GM20000 (cell line): Measurements from ENCODE around the gene RREB1.
"Not testable (repeated sequence)": the region's sequence is repeated elsewhere in the genome, so short reads cannot be mapped to it uniquely, and the experiment has no call there.

ENCODE experiments used
- DNase-seq: peaks from one replicate; pipeline ENCODE4 v3.0.0; 2012; ENCODE audit warnings: low spot score
- CTCF ChIP-seq: IDR thresholded peaks from 2 replicates; pipeline ENCODE4 v1.5.1; 2012; ENCODE audit warnings: mild to moderate bottlenecking, control low read depth; ENCODE audit errors: extremely low read depth, missing control alignments

The RREB1 gene

GRCh38 chr6:7154341-7155139 is 46.8 kb downstream of the RREB1 start:
- peak; percentile 53 for DNase-seq
- TF ChIP-seq CTCF: no peak

GRCh38 chr6:7155871-7156579 is 48.3 kb downstream of the RREB1 start:
- peak; percentile 54 for DNase-seq
- TF ChIP-seq CTCF: no peak

- no peak for TF ChIP-seq CTCF
- DNase-seq: no peak
Measured at GRCh38 chr6:7156643-7157278, 49.0 kb downstream of the RREB1 start.

GRCh38 chr6:7157307-7157706 is 49.5 kb downstream of the RREB1 start:
- not testable (repeated sequence) for DNase-seq

GRCh38 chr6:7157752-7158616 is 50.2 kb downstream of the RREB1 start:
- DNase-seq: no peak
- TF ChIP-seq CTCF: no peak

- DNase-seq: no peak
- TF ChIP-seq CTCF: no peak
Measured at GRCh38 chr6:7159790-7160525, 52.2 kb downstream of the RREB1 start.

- no peak for DNase-seq
- TF ChIP-seq CTCF: no peak
Measured at GRCh38 chr6:7161253-7161623, 53.5 kb downstream of the RREB1 start.
